Astrocyte of the cerebellum (primary cell): ENCODE results near the gene C19orf73.

Source experiments
- DNase-seq: peaks from one replicate; pipeline ENCODE4 v3.0.0-alpha.2; 2011; ENCODE audit warnings: low read depth
- H3K4me3 ChIP-seq: 2 replicates; pipeline ENCODE4 v1.5.1; 2011; ENCODE audit warnings: mild to moderate bottlenecking, low read depth, low read length, moderate library complexity
- CTCF ChIP-seq: IDR thresholded peaks from 2 replicates; pipeline ENCODE4 v1.5.1; 2012; ENCODE audit warnings: low read length, low read depth, moderate library complexity, mild to moderate bottlenecking; ENCODE audit errors: missing control alignments
- in situ Hi-C: cut with HindIII; loops from 2 replicates; pipeline ENCODE4 v1.10.0; 2017; ENCODE audit warnings: low sequenced_read_pairs

C19orf73 gene

GRCh38 chr19:49140951-49141350, 22.0 kb upstream of the C19orf73 start:
- in situ Hi-C loops = no loop called here
- TF ChIP-seq CTCF = no peak
- DNase-seq = no peak

GRCh38 chr19:49136771-49137171, 17.8 kb upstream of the C19orf73 start:
- H3K4me3 ChIP-seq = no peak overlapping the region
- in situ Hi-C loops = no loop called here
- TF ChIP-seq CTCF = no peak
- DNase-seq = no peak

More at GRCh38 chr19:49140951-49141350, 22.0 kb upstream of the C19orf73 start:
- no peak overlapping the region for H3K4me3 ChIP-seq

GRCh38 chr19:49135686-49136085, 16.7 kb upstream of the C19orf73 start:
- no peak for TF ChIP-seq CTCF
- no peak for DNase-seq
- H3K4me3 ChIP-seq = no peak overlapping the region
- in situ Hi-C loops = no loop called here

- TF ChIP-seq CTCF = no peak
Measured at GRCh38 chr19:49133621-49134454, 14.9 kb upstream of the C19orf73 start.

GRCh38 chr19:49132974-49133609, 14.1 kb upstream of the C19orf73 start:
- DNase-seq = no peak
- no peak overlapping the region for H3K4me3 ChIP-seq
- TF ChIP-seq CTCF = no peak
- in situ Hi-C loops = no loop called here

More at GRCh38 chr19:49133621-49134454, 14.9 kb upstream of the C19orf73 start:
- no peak for DNase-seq
- in situ Hi-C loops = no loop called here
- no peak overlapping the region for H3K4me3 ChIP-seq

GRCh38 chr19:49130325-49130724, 11.4 kb upstream of the C19orf73 start:
- in situ Hi-C loops = no loop called here
- no peak overlapping the region for H3K4me3 ChIP-seq
- no peak for DNase-seq
- no peak for TF ChIP-seq CTCF
